HEK293 (cell line): ENCODE data around the gene NOSIP.

Source experiments
- CTCF ChIA-PET: fragments of 350-600 bp; formaldehyde crosslinking; extraction: SDS; loops from one replicate; lab custom pipeline; 2021; ENCODE audit warnings: antibody characterized with exemption; lab: Yijun Ruan, JAX
- POLR2A ChIA-PET: fragments of 300-600 bp; formaldehyde crosslinking; extraction: SDS; loops from one replicate; lab custom pipeline; 2020; ENCODE audit warnings: antibody characterized with exemption, inconsistent platforms; lab: Yijun Ruan, JAX
- H3K27ac ChIP-seq: fragments of 200-500 bp; sonication (Bioruptor generic); 2 replicates; pipeline ENCODE4 v1.5.1; 2014; ENCODE audit warnings: low read depth, low read length, control low read depth, inconsistent platforms; ENCODE audit errors: extremely low read depth
- H3K36me3 ChIP-seq, 2 experiments: fragments of 200-500 bp in 1 of 2; sonication (Bioruptor generic) in 1 of 2; 1 replicate in 1 of 2; 2 replicates in 1 of 2; pipeline ENCODE4 v1.5.1; 2014 to 2017; ENCODE audit warnings: inconsistent platforms in 2 of 2, low read length in 2 of 2; ENCODE audit not compliant: control insufficient read depth in 2 of 2, insufficient read depth in 1 of 2
- H3K4me1 ChIP-seq: fragments of 200-500 bp; sonication (Bioruptor generic); 2 replicates; pipeline ENCODE4 v1.5.1; 2014; ENCODE audit warnings: mild to moderate bottlenecking, low read length, inconsistent platforms; ENCODE audit not compliant: control insufficient read depth, insufficient read depth
- H3K4me3 ChIP-seq: 2 replicates; pipeline ENCODE4 v1.5.1; 2011; ENCODE audit warnings: low read depth, mild to moderate bottlenecking, control low read depth, low read length, moderate library complexity
- H3K9me3 ChIP-seq: fragments of 200-500 bp; sonication (Bioruptor generic); 2 replicates; pipeline ENCODE4 v1.5.1; 2014; ENCODE audit warnings: low read depth, low read length, inconsistent platforms; ENCODE audit not compliant: control insufficient read depth, insufficient read depth
- EGR2 ChIP-seq: fragments of 450-650 bp; formaldehyde crosslinking; IDR thresholded peaks from 2 replicates; pipeline ENCODE4 v1.5.1; 2016; ENCODE audit warnings: low read depth, missing biosample characterization, missing genetic modification characterization
- FEZF1 ChIP-seq: fragments of 450-650 bp; formaldehyde crosslinking; IDR thresholded peaks from 2 replicates; pipeline ENCODE4 v1.5.1; 2016; ENCODE audit warnings: missing biosample characterization, missing genetic modification characterization
- MYNN ChIP-seq: fragments of 450-650 bp; formaldehyde crosslinking; IDR thresholded peaks from 2 replicates; pipeline ENCODE4 v1.5.1; 2016; ENCODE audit warnings: missing biosample characterization, missing genetic modification characterization, borderline replicate concordance
- OVOL3 ChIP-seq: fragments of 450-650 bp; formaldehyde crosslinking; IDR thresholded peaks from 2 replicates; pipeline ENCODE4 v1.5.1; 2016; ENCODE audit warnings: missing biosample characterization, missing genetic modification characterization
- SCRT2 ChIP-seq: fragments of 450-650 bp; formaldehyde crosslinking; IDR thresholded peaks from 2 replicates; pipeline ENCODE4 v1.5.1; 2016; ENCODE audit warnings: missing biosample characterization, missing genetic modification characterization
- TRIM28 ChIP-seq: IDR thresholded peaks from 2 replicates; pipeline ENCODE4 v1.6.1; 2011; ENCODE audit warnings: low read length, control low read depth, borderline replicate concordance
- TSHZ1 ChIP-seq: fragments of 450-650 bp; formaldehyde crosslinking; IDR thresholded peaks from 2 replicates; pipeline ENCODE4 v1.5.1; 2016; ENCODE audit warnings: missing biosample characterization, missing genetic modification characterization, borderline replicate concordance
- ZBTB17 ChIP-seq: fragments of 450-650 bp; formaldehyde crosslinking; IDR thresholded peaks from 2 replicates; pipeline ENCODE4 v1.5.1; 2016; ENCODE audit warnings: missing biosample characterization, missing genetic modification characterization
- ZFHX2 ChIP-seq: fragments of 450-650 bp; formaldehyde crosslinking; conservative IDR thresholded peaks from 2 replicates; pipeline ENCODE4 v1.5.1; 2016; ENCODE audit warnings: missing biosample characterization, missing genetic modification characterization
- ZNF16 ChIP-seq: fragments of 450-650 bp; formaldehyde crosslinking; IDR thresholded peaks from 2 replicates; pipeline ENCODE4 v1.5.1; 2016; ENCODE audit warnings: low read depth, missing biosample characterization, missing genetic modification characterization
- ZNF2 ChIP-seq: fragments of 450-650 bp; formaldehyde crosslinking; IDR thresholded peaks from 2 replicates; pipeline ENCODE4 v1.5.1; 2016; ENCODE audit warnings: missing biosample characterization, missing genetic modification characterization
- ZNF335 ChIP-seq: fragments of 450-650 bp; formaldehyde crosslinking; conservative IDR thresholded peaks from 2 replicates; pipeline ENCODE4 v1.5.1; 2016; ENCODE audit warnings: missing biosample characterization, missing genetic modification characterization
- ZNF37A ChIP-seq: fragments of 450-650 bp; IDR thresholded peaks from 2 replicates; pipeline ENCODE4 v1.5.1; 2018; ENCODE audit warnings: missing biosample characterization, missing genetic modification characterization
- ZNF433 ChIP-seq: fragments of 450-650 bp; formaldehyde crosslinking; IDR thresholded peaks from 2 replicates; pipeline ENCODE4 v1.5.1; 2016; ENCODE audit warnings: missing biosample characterization, missing genetic modification characterization, low read depth
- ZNF610 ChIP-seq: fragments of 450-650 bp; formaldehyde crosslinking; IDR thresholded peaks from 2 replicates; pipeline ENCODE4 v1.5.1; 2016; ENCODE audit warnings: missing biosample characterization, missing genetic modification characterization, borderline replicate concordance
- ZNF654 ChIP-seq: fragments of 450-650 bp; formaldehyde crosslinking; IDR thresholded peaks from 2 replicates; pipeline ENCODE4 v1.5.1; 2016; ENCODE audit warnings: low read depth, missing biosample characterization, missing genetic modification characterization
- ZNF843 ChIP-seq: fragments of 450-650 bp; formaldehyde crosslinking; IDR thresholded peaks from 2 replicates; pipeline ENCODE4 v1.5.1; 2016; ENCODE audit warnings: missing biosample characterization, missing genetic modification characterization
- ZXDB ChIP-seq: fragments of 450-650 bp; formaldehyde crosslinking; IDR thresholded peaks from 2 replicates; pipeline ENCODE4 v1.5.1; 2016; ENCODE audit warnings: missing biosample characterization, missing genetic modification characterization
- TF ChIP-seq, protein P1 (sequence below): fragments of 450-650 bp; formaldehyde crosslinking; optimal IDR thresholded peaks from 2 replicates; pipeline ENCODE3; 2016; ENCODE audit warnings: missing biosample characterization, mild to moderate bottlenecking, missing genetic modification characterization
- TF ChIP-seq, protein P2 (sequence below): fragments of 450-650 bp; formaldehyde crosslinking; IDR thresholded peaks from 2 replicates; pipeline ENCODE4 v1.5.1; 2016; ENCODE audit warnings: missing biosample characterization, missing genetic modification characterization
- TF ChIP-seq, protein P3 (sequence below): fragments of 450-650 bp; formaldehyde crosslinking; IDR thresholded peaks from 2 replicates; pipeline ENCODE4 v1.5.1; 2016; ENCODE audit warnings: missing biosample characterization, missing genetic modification characterization
- TF ChIP-seq, protein P4 (sequence below): fragments of 450-650 bp; formaldehyde crosslinking; IDR thresholded peaks from 2 replicates; pipeline ENCODE4 v1.5.1; 2016; ENCODE audit warnings: missing biosample characterization, missing genetic modification characterization

NOSIP gene

GRCh38 chr19:49573009-49573408, 7.3 kb downstream of the NOSIP start (continued):
- no peak for TF ChIP-seq TSHZ1 (tag by site-specific recombination)
- TF ChIP-seq ZNF433 (tag by site-specific recombination) = no peak

DNA sequence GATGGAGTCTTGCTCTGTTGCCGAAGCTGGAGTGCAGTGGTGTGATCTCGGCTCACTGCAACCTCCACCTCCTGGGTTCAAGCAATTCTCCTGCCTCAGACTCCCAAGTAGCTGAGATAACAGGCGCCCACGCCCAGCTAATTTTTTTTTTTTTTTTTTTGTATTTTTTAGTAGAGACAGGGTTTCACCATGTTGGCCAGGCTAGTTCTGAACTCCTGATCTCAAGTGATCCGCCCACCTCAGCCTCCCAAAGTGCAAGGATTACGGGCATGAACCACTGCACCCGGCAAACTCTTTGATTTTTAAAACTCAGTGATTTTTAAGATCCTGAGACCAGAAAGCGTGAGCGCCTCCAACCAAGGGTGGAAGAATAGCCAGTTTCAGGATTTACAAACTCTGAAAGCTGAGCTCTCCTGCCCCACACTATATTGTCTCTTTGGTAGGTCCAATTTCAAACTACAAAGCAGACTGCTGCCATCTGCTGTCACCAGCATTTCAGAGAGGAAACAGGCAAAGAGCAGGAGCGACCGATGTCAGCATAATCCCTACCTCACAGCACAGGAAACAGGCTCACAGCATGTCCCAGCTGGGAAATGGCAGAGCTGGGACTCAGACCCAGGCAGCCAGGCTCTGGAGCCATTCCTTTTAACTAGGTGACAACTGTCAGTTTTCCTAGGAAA, 9.2 kb downstream of the NOSIP start:
- H3K27ac ChIP-seq = peak overlapping the region; percentile 4; the same call in 1 of the 2 replicates
- H3K4me1 ChIP-seq = peaks cover 19% of the 10 kb centered on the region
- POLR2A ChIA-PET = interaction anchor here (0.6 to 3.6 kb wide), 8 partner anchors 8 to 119 kb away, joined by 3 to 45 read pairs (median 5); partner anchors contain the start of genes NOSIP, PIH1D1 and RRAS
- TF ChIP-seq MYNN (tag by site-specific recombination) = no peak
- TF ChIP-seq ZNF843 (tag by site-specific recombination) = no peak
- no peak for TF ChIP-seq OVOL3 (tag by site-specific recombination)
- TF ChIP-seq, protein P1, sequence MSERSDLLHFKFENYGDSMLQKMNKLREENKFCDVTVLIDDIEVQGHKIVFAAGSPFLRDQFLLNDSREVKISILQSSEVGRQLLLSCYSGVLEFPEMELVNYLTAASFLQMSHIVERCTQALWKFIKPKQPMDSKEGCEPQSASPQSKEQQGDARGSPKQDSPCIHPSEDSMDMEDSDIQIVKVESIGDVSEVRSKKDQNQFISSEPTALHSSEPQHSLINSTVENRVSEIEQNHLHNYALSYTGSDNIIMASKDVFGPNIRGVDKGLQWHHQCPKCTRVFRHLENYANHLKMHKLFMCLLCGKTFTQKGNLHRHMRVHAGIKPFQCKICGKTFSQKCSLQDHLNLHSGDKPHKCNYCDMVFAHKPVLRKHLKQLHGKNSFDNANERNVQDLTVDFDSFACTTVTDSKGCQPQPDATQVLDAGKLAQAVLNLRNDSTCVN (tag by site-specific recombination) = no peak
- peak; percentile 65 for TF ChIP-seq EGR2 (tag by site-specific recombination)
- TF ChIP-seq, protein P2, sequence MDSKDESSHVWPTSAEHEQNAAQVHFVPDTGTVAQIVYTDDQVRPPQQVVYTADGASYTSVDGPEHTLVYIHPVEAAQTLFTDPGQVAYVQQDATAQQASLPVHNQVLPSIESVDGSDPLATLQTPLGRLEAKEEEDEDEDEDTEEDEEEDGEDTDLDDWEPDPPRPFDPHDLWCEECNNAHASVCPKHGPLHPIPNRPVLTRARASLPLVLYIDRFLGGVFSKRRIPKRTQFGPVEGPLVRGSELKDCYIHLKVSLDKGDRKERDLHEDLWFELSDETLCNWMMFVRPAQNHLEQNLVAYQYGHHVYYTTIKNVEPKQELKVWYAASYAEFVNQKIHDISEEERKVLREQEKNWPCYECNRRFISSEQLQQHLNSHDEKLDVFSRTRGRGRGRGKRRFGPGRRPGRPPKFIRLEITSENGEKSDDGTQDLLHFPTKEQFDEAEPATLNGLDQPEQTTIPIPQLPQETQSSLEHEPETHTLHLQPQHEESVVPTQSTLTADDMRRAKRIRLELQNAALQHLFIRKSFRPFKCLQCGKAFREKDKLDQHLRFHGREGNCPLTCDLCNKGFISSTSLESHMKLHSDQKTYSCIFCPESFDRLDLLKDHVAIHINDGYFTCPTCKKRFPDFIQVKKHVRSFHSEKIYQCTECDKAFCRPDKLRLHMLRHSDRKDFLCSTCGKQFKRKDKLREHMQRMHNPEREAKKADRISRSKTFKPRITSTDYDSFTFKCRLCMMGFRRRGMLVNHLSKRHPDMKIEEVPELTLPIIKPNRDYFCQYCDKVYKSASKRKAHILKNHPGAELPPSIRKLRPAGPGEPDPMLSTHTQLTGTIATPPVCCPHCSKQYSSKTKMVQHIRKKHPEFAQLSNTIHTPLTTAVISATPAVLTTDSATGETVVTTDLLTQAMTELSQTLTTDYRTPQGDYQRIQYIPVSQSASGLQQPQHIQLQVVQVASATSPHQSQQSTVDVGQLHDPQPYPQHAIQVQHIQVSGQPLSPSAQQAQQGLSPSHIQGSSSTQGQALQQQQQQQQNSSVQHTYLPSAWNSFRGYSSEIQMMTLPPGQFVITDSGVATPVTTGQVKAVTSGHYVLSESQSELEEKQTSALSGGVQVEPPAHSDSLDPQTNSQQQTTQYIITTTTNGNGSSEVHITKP (tag by site-specific recombination) = peak; percentile 75
- peak; percentile 63 for TF ChIP-seq ZFHX2 (tag by site-specific recombination)
- peak; percentile 93; the same call in 1 of the 2 replicates for TF ChIP-seq TRIM28
- 0 out of 2 replicates have a peak, but pooled peaks have one; percentile 44 for TF ChIP-seq ZNF335 (tag by site-specific recombination)
- no peak for TF ChIP-seq ZXDB (tag by site-specific recombination)
- no peak for TF ChIP-seq ZNF37A
- peak; percentile 76 for TF ChIP-seq FEZF1
- no peak for TF ChIP-seq SCRT2 (tag by site-specific recombination)
- TF ChIP-seq, protein P3, sequence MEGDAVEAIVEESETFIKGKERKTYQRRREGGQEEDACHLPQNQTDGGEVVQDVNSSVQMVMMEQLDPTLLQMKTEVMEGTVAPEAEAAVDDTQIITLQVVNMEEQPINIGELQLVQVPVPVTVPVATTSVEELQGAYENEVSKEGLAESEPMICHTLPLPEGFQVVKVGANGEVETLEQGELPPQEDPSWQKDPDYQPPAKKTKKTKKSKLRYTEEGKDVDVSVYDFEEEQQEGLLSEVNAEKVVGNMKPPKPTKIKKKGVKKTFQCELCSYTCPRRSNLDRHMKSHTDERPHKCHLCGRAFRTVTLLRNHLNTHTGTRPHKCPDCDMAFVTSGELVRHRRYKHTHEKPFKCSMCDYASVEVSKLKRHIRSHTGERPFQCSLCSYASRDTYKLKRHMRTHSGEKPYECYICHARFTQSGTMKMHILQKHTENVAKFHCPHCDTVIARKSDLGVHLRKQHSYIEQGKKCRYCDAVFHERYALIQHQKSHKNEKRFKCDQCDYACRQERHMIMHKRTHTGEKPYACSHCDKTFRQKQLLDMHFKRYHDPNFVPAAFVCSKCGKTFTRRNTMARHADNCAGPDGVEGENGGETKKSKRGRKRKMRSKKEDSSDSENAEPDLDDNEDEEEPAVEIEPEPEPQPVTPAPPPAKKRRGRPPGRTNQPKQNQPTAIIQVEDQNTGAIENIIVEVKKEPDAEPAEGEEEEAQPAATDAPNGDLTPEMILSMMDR (tag by site-specific recombination) = peak; percentile 55
- TF ChIP-seq ZNF2 (tag by site-specific recombination) = no peak
- no peak for TF ChIP-seq ZNF433 (tag by site-specific recombination)
- peak; percentile 87 for TF ChIP-seq ZBTB17 (tag by site-specific recombination)
- TF ChIP-seq ZNF16 (tag by site-specific recombination) = no peak
- TF ChIP-seq, protein P4, sequence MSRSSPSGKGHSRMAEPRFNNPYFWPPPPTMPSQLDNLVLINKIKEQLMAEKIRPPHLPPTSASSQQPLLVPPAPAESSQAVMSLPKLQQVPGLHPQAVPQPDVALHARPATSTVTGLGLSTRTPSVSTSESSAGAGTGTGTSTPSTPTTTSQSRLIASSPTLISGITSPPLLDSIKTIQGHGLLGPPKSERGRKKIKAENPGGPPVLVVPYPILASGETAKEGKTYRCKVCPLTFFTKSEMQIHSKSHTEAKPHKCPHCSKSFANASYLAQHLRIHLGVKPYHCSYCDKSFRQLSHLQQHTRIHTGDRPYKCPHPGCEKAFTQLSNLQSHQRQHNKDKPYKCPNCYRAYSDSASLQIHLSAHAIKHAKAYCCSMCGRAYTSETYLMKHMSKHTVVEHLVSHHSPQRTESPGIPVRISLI (tag by site-specific recombination) = 0 out of 2 replicates have a peak, but pooled peaks have one; percentile 47
- TF ChIP-seq ZNF654 (tag by site-specific recombination) = peak; percentile 46
- TF ChIP-seq ZNF610 = peak; percentile 76; the same call in 1 of the 2 replicates

More for the DNA sequence above, 9.2 kb downstream of the NOSIP start:
- peaks cover under 1 to 26% of the 10 kb centered on the region in 2 experiments; a peak in 2 of 3 replicates for H3K36me3 ChIP-seq
- H3K4me3 ChIP-seq = no peak overlapping the region
- CTCF ChIA-PET = interaction anchor here (0.5 to 6.2 kb wide), 40 partner anchors 8 to 817 kb away, joined by 3 to 168 read pairs (median 6); partner anchors contain the start of genes NOSIP, PRRG2, RPS11 and SCAF1
- no peaks in the 10 kb centered on the region for H3K9me3 ChIP-seq
